Measurements from ENCODE around the gene DDIAS.

- TF ChIP-seq, protein P1, sequence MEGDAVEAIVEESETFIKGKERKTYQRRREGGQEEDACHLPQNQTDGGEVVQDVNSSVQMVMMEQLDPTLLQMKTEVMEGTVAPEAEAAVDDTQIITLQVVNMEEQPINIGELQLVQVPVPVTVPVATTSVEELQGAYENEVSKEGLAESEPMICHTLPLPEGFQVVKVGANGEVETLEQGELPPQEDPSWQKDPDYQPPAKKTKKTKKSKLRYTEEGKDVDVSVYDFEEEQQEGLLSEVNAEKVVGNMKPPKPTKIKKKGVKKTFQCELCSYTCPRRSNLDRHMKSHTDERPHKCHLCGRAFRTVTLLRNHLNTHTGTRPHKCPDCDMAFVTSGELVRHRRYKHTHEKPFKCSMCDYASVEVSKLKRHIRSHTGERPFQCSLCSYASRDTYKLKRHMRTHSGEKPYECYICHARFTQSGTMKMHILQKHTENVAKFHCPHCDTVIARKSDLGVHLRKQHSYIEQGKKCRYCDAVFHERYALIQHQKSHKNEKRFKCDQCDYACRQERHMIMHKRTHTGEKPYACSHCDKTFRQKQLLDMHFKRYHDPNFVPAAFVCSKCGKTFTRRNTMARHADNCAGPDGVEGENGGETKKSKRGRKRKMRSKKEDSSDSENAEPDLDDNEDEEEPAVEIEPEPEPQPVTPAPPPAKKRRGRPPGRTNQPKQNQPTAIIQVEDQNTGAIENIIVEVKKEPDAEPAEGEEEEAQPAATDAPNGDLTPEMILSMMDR (IDR thresholded peaks at IDR 0.05), result no peak
- no peak for TF ChIP-seq POLR2A (IDR thresholded peaks at IDR 0.05; ENCODE audit: low read depth)
- no peak for TF ChIP-seq POLR2AphosphoS5 (IDR thresholded peaks at IDR 0.05)
- no peak for TF ChIP-seq EP300 (IDR thresholded peaks at IDR 0.05)
Observed at GRCh38 chr11:82942376-82942775, 40.8 kb downstream of the DDIAS start.

All from esophagus muscularis mucosa (tissue), 4 donors.